ENCODE results near the gene CCL2.

Gene CCL2

GRCh38 chr17:34285286-34285792 lies 30.3 kb downstream of the CCL2 start, which contains the start of gene CCL11:
TSS of gene CCL11 (plus strand) at chr17:34285742. CDS start at chr17:34285809, 67 bp downstream.
- no peaks in the 10 kb centered on the region for H3K27me3 ChIP-seq (ENCODE audit: control insufficient read depth in 5 of 5, insufficient read depth in 4 of 5, low read length in 5 of 5)
- H3K9ac ChIP-seq (ENCODE audit: low read length in 5 of 5) = no peak within 1 kb of the TSS
- no peaks in the 10 kb centered on the region for H3K36me3 ChIP-seq (ENCODE audit: control insufficient read depth in 5 of 5, insufficient read depth in 5 of 5, low read length in 5 of 5)
- H3K4me3 ChIP-seq (ENCODE audit: low read depth in 1 of 5, low read length in 5 of 5) = no peak within 1 kb of the TSS
- H3K4me1 ChIP-seq (ENCODE audit: control insufficient read depth in 5 of 5, insufficient read depth in 5 of 5, low read length in 5 of 5) = peaks cover 0 to 9% (median 3%) of the 10 kb centered on the region in 5 donors
- H3K27ac ChIP-seq (ENCODE audit: low read depth, low read length) = no peak within 1 kb of the TSS
- peaks cover 0 to 2% (median 0%) of the 10 kb centered on the region in 5 donors for H3K9me3 ChIP-seq (ENCODE audit: control insufficient read depth in 5 of 5, low read length in 5 of 5)

- no peak overlapping the region for H3K9ac ChIP-seq (ENCODE audit: low read length in 5 of 5)
- H3K4me3 ChIP-seq (ENCODE audit: low read depth in 1 of 5, low read length in 5 of 5) = no peak overlapping the region
- H3K36me3 ChIP-seq (ENCODE audit: control insufficient read depth in 5 of 5, insufficient read depth in 5 of 5, low read length in 5 of 5) = no peaks in the 10 kb centered on the region
- H3K9me3 ChIP-seq (ENCODE audit: control insufficient read depth in 5 of 5, low read length in 5 of 5) = no peaks in the 10 kb centered on the region
- no peaks in the 10 kb centered on the region for H3K27me3 ChIP-seq (ENCODE audit: control insufficient read depth in 5 of 5, insufficient read depth in 4 of 5, low read length in 5 of 5)
- peaks cover 0 to 9% (median 3%) of the 10 kb centered on the region in 5 donors for H3K4me1 ChIP-seq (ENCODE audit: control insufficient read depth in 5 of 5, insufficient read depth in 5 of 5, low read length in 5 of 5)
- no peak overlapping the region for H3K27ac ChIP-seq (ENCODE audit: low read depth, low read length)
Observed at GRCh38 chr17:34287875-34288274, 32.8 kb downstream of the CCL2 start.

- H3K4me3 ChIP-seq (ENCODE audit: low read depth in 1 of 5, low read length in 5 of 5) = no peak overlapping the region
- peaks cover 0 to 9% (median 3%) of the 10 kb centered on the region in 5 donors for H3K4me1 ChIP-seq (ENCODE audit: control insufficient read depth in 5 of 5, insufficient read depth in 5 of 5, low read length in 5 of 5)
- no peak overlapping the region for H3K9ac ChIP-seq (ENCODE audit: low read length in 5 of 5)
- H3K27ac ChIP-seq (ENCODE audit: low read depth, low read length) = no peak overlapping the region
- H3K9me3 ChIP-seq (ENCODE audit: control insufficient read depth in 5 of 5, low read length in 5 of 5) = no peaks in the 10 kb centered on the region
- H3K27me3 ChIP-seq (ENCODE audit: control insufficient read depth in 5 of 5, insufficient read depth in 4 of 5, low read length in 5 of 5) = no peaks in the 10 kb centered on the region
- H3K36me3 ChIP-seq (ENCODE audit: control insufficient read depth in 5 of 5, insufficient read depth in 5 of 5, low read length in 5 of 5) = no peaks in the 10 kb centered on the region
Observed at GRCh38 chr17:34290586-34290985, 35.5 kb downstream of the CCL2 start.

DNA sequence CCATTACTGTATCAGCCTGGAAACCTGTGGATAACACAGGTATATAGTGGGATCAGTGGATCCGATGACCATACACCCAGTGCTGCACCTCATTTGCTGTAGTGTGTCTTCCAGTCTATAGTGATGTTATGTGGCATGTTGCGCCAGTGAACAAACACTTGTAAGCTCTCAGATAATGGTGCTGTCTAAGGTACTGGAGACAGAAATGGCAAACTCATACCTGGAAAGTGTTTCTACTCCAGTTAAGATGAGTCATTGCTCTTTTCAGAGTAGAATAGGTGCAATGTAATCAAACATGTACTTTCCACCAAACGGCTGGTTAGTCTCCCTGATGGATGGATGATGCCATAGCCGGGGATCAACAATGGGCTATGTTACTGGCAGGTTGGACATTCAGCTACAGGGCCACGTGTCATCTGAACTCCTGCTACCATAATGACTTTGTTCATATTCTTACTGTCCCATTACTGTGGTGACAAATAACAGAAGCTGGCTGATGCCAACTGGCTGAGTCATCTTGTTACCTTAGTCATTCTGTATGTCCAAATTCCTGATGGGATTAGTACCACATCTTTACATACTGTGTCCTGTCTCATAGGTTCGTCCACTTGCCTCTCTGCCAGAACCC lies 36.8 kb downstream of the CCL2 start:
- Histone ChIP-seq H3K36me3 (ENCODE audit: control insufficient read depth in 5 of 5, insufficient read depth in 5 of 5, low read length in 5 of 5) (no peaks in the 10 kb centered on the region), H3K4me3 (ENCODE audit: low read depth in 1 of 5, low read length in 5 of 5) (no peak overlapping the region), H3K4me1 (ENCODE audit: control insufficient read depth in 5 of 5, insufficient read depth in 5 of 5, low read length in 5 of 5) (peaks cover 0 to 9% (median 3%) of the 10 kb centered on the region in 5 donors), H3K27ac (ENCODE audit: low read depth, low read length) (no peak overlapping the region), H3K27me3 (ENCODE audit: control insufficient read depth in 5 of 5, insufficient read depth in 4 of 5, low read length in 5 of 5) (no peaks in the 10 kb centered on the region), H3K9ac (ENCODE audit: low read length in 5 of 5) (no peak overlapping the region), H3K9me3 (ENCODE audit: control insufficient read depth in 5 of 5, low read length in 5 of 5) (no peaks in the 10 kb centered on the region)

DNA sequence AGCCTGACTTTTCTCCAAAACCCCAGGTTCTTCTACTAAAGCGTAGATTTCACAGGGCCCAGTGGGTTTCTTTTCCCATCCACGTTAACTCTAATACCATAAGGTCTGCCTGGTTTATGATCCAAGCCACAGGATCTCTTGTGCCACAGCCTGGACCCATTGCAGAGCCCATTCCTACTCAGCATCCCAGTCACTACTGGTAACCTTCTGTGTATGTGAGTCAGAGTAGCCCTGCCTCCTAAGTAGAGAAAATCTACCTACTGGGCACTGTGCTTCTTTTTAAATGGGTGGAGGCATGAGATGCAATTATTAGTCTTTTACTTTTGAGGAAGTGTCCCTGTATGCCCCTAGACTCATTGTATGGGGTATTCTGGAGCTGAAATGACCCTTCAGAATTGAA lies 43.9 kb downstream of the CCL2 start:
- H3K9ac ChIP-seq (ENCODE audit: low read length in 5 of 5) = no peak overlapping the region
- H3K4me1 ChIP-seq (ENCODE audit: control insufficient read depth in 5 of 5, insufficient read depth in 5 of 5, low read length in 5 of 5) = peaks cover 4 to 34% (median 16%) of the 10 kb centered on the region in 5 donors
- H3K27me3 ChIP-seq (ENCODE audit: control insufficient read depth in 5 of 5, insufficient read depth in 4 of 5, low read length in 5 of 5) = peaks cover 0 to 3% (median 0%) of the 10 kb centered on the region in 5 donors
- H3K36me3 ChIP-seq (ENCODE audit: control insufficient read depth in 5 of 5, insufficient read depth in 5 of 5, low read length in 5 of 5) = no peaks in the 10 kb centered on the region
- H3K4me3 ChIP-seq (ENCODE audit: low read depth in 1 of 5, low read length in 5 of 5) = no peak overlapping the region
- H3K27ac ChIP-seq (ENCODE audit: low read depth, low read length) = no peak overlapping the region
- H3K9me3 ChIP-seq (ENCODE audit: control insufficient read depth in 5 of 5, low read length in 5 of 5) = no peaks in the 10 kb centered on the region

GRCh38 chr17:34299956-34300577 lies 45.0 kb downstream of the CCL2 start:
- H3K9me3 ChIP-seq (ENCODE audit: control insufficient read depth in 5 of 5, low read length in 5 of 5) = no peaks in the 10 kb centered on the region
- H3K27ac ChIP-seq (ENCODE audit: low read depth, low read length) = peak overlapping the region; percentile 9

GRCh38 chr17:34300652-34301370 lies 45.7 kb downstream of the CCL2 start:
- Histone ChIP-seq H3K9me3 (ENCODE audit: control insufficient read depth in 5 of 5, low read length in 5 of 5) (no peaks in the 10 kb centered on the region), H3K27ac (ENCODE audit: low read depth, low read length) (peak overlapping the region; percentile 15), H3K36me3 (ENCODE audit: control insufficient read depth in 5 of 5, insufficient read depth in 5 of 5, low read length in 5 of 5) (no peaks in the 10 kb centered on the region), H3K4me3 (ENCODE audit: low read depth in 1 of 5, low read length in 5 of 5) (no peak overlapping the region), H3K4me1 (ENCODE audit: control insufficient read depth in 5 of 5, insufficient read depth in 5 of 5, low read length in 5 of 5) (peaks cover 4 to 34% (median 16%) of the 10 kb centered on the region in 5 donors), H3K27me3 (ENCODE audit: control insufficient read depth in 5 of 5, insufficient read depth in 4 of 5, low read length in 5 of 5) (peaks cover 0 to 3% (median 0%) of the 10 kb centered on the region in 5 donors), H3K9ac (ENCODE audit: low read length in 5 of 5) (no peak overlapping the region)

More at GRCh38 chr17:34299956-34300577, 45.0 kb downstream of the CCL2 start:
- no peaks in the 10 kb centered on the region for H3K36me3 ChIP-seq (ENCODE audit: control insufficient read depth in 5 of 5, insufficient read depth in 5 of 5, low read length in 5 of 5)
- peaks cover 4 to 34% (median 16%) of the 10 kb centered on the region in 5 donors for H3K4me1 ChIP-seq (ENCODE audit: control insufficient read depth in 5 of 5, insufficient read depth in 5 of 5, low read length in 5 of 5)
- H3K4me3 ChIP-seq (ENCODE audit: low read depth in 1 of 5, low read length in 5 of 5) = no peak overlapping the region
- peaks cover 0 to 3% (median 0%) of the 10 kb centered on the region in 5 donors for H3K27me3 ChIP-seq (ENCODE audit: control insufficient read depth in 5 of 5, insufficient read depth in 4 of 5, low read length in 5 of 5)
- H3K9ac ChIP-seq (ENCODE audit: low read length in 5 of 5) = no peak overlapping the region

GRCh38 chr17:34301986-34302385 lies 46.9 kb downstream of the CCL2 start:
- no peaks in the 10 kb centered on the region for H3K36me3 ChIP-seq (ENCODE audit: control insufficient read depth in 5 of 5, insufficient read depth in 5 of 5, low read length in 5 of 5)
- no peaks in the 10 kb centered on the region for H3K9me3 ChIP-seq (ENCODE audit: control insufficient read depth in 5 of 5, low read length in 5 of 5)
- peaks cover 0 to 3% (median 0%) of the 10 kb centered on the region in 5 donors for H3K27me3 ChIP-seq (ENCODE audit: control insufficient read depth in 5 of 5, insufficient read depth in 4 of 5, low read length in 5 of 5)
- no peak overlapping the region for H3K4me3 ChIP-seq (ENCODE audit: low read depth in 1 of 5, low read length in 5 of 5)
- H3K4me1 ChIP-seq (ENCODE audit: control insufficient read depth in 5 of 5, insufficient read depth in 5 of 5, low read length in 5 of 5) = peaks cover 4 to 45% (median 22%) of the 10 kb centered on the region in 5 donors
- H3K9ac ChIP-seq (ENCODE audit: low read length in 5 of 5) = no peak overlapping the region
- H3K27ac ChIP-seq (ENCODE audit: low read depth, low read length) = no peak overlapping the region

DNA sequence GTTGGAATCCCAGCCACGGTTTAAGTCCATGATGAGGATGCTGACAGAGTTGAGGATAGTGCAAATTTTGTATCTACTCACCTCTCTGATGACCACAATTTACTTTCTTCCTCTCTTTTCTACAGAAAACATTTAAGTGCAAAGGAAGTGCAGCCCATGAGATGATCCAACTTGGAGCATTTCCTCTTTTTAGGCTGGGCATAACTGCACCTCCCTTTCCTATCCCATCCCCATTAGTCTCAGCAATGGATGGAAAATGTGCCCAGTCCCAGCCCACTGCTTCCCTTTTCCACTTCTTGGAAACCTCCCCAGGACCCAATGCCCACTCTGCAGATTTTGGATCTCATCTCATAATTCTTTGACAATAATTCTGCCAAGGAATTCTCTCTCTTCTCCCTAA lies 47.6 kb downstream of the CCL2 start:
- H3K4me1 ChIP-seq (ENCODE audit: control insufficient read depth in 5 of 5, insufficient read depth in 5 of 5, low read length in 5 of 5) = peaks cover 4 to 52% (median 28%) of the 10 kb centered on the region in 5 donors
- no peaks in the 10 kb centered on the region for H3K9me3 ChIP-seq (ENCODE audit: control insufficient read depth in 5 of 5, low read length in 5 of 5)
- no peaks in the 10 kb centered on the region for H3K36me3 ChIP-seq (ENCODE audit: control insufficient read depth in 5 of 5, insufficient read depth in 5 of 5, low read length in 5 of 5)
- no peak overlapping the region for H3K4me3 ChIP-seq (ENCODE audit: low read depth in 1 of 5, low read length in 5 of 5)
- peaks cover 0 to 3% (median 0%) of the 10 kb centered on the region in 5 donors for H3K27me3 ChIP-seq (ENCODE audit: control insufficient read depth in 5 of 5, insufficient read depth in 4 of 5, low read length in 5 of 5)
- no peak overlapping the region for H3K27ac ChIP-seq (ENCODE audit: low read depth, low read length)
- H3K9ac ChIP-seq (ENCODE audit: low read length in 5 of 5) = no peak overlapping the region

DNA sequence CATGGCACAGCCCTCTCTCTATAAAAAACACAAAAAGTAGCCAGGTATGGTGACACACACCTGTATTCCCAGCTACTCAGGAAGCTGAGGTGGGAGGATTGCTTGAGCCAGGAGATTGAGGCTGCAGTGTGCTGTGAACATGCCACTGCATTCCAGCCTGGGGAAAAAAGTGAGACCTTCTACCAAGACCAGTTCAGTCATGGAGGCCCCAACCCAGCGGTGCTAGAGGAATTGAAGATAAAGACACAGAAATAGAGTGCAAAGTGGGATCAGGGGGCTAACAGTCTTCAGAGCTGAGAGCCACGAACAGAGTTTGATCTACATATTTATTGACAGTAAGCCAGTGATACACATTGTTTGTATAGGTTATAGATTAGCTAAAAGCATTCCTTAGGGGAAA lies 48.5 kb downstream of the CCL2 start:
- Histone ChIP-seq H3K4me1 (ENCODE audit: control insufficient read depth in 5 of 5, insufficient read depth in 5 of 5, low read length in 5 of 5) (peaks cover 4 to 59% (median 36%) of the 10 kb centered on the region in 5 donors), H3K4me3 (ENCODE audit: low read depth in 1 of 5, low read length in 5 of 5) (no peak overlapping the region), H3K9ac (ENCODE audit: low read length in 5 of 5) (no peak overlapping the region), H3K27me3 (ENCODE audit: control insufficient read depth in 5 of 5, insufficient read depth in 4 of 5, low read length in 5 of 5) (peaks cover 0 to 1% (median 0%) of the 10 kb centered on the region in 5 donors), H3K9me3 (ENCODE audit: control insufficient read depth in 5 of 5, low read length in 5 of 5) (no peaks in the 10 kb centered on the region), H3K27ac (ENCODE audit: low read depth, low read length) (no peak overlapping the region), H3K36me3 (ENCODE audit: control insufficient read depth in 5 of 5, insufficient read depth in 5 of 5, low read length in 5 of 5) (no peaks in the 10 kb centered on the region)
